ENCODE measurements around the gene RFX1. TPM values are rescaled to one million over a fixed set of nuclear protein-coding genes. Genes with fewer than 3 reads are reported as not detected.

RFX1 gene
- total RNA-seq, 1 donor from 2014 or later = 1.7 TPM

DNA sequence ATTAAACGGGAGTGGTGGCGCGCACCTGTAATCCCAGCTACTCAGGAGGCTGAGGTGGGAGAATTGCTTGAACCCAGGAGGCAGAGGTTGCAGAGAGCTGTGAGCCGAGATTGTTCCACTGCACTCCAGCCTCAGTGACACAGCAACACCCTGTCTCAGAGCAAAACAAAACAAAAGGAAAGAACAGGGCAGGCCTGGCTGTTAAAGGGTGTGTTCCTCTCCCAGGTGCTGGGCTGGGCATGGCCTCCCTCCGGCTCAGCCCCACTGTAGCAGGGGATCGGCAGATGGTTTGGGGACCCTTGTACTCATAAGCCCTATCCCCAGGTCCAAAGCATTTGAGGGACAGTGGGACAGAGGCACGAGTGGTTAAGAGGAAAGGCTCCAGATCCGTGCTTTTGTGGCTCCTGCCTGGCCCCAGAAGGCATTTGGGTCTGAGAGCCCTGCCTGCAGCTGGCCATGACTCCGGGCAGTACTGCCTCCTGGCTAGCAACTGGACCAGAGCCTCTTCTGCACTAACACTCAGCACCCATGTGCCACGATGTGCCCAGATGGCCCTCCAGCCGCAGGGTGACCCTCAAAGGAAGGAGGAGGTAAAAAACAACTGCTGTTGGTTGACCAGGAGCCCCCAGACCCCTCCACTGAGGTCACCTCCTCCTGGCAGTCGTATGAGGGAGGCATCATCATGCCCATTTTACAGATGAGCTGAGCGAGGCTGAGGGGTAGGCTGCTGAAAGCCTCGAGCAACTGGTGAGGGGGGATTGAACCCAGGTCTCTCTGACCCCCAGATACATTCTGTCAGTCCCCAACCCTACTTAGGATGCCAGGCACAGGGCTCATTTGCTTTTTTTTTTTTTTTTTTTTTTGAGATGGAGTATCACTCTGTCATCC lies 10.0 kb downstream of the RFX1 start:
- no peak for DNase-seq

DNA sequence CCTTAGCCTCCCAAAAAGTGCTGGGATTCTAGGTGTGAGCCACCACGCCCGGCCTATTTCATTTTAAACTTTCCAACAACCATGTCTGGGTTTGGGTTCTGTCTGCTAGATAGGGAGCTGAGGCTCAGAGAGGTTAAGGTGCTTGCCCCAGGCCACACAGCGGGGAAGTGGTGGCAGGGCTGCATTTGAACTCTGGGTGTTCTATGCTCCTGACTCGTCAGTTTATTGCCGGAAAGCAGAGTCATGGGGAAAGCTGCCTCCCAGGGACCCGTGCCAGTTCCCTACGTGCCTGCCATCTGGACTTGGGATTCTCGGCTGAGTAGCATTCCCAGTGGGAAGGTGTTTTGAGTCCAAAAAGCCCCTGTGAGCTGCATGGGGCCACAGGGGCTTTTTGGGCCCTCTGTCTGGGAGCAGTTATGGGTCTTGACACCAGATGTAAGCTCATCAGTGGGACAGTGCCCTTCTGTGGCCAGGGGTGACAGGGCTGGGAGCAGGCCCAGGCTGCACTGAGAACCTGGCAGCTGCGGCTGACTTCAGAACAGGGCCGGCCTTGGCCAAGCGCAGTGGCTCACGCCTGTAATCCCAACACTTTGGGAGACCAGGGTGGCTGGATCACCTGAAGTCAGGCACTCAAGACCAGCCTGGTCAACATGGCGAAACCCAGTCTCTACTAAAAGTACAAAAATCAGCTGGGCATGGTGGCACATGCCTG lies 10.9 kb downstream of the RFX1 start:
- DNase-seq = peak; percentile 35

DNA sequence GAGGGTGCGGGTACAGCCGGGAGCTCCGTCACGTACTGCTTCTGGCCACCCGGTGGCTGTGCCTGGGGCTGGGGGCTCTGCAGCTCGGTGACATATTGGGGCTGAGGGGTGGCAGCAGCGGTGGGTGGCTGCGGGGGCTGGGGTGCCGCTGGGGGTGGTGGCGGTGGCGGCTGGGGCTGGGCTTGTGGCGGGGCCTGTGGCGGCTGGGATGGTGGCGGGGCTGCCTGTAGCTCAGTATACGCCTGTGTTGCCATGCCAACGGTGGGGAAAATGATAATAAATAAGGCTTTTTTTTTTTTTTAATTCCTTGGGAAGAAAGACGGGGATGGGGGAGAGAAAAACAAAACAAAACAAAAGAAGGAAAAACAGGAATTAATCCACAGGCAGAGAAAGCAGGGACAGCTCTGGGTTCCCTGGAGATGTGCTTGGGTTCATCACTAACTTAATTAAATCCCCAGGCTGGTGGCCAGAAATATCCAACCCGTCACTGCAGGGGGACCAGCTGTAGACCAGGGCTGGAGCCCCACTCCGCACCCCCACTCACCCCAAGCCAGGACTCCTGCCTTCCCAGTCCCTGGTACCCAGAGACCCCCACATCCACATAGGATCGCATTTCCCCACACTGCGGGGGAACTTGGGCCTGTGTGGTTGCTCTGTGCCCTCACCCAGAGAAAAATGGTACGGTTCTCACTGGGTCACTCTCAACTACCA lies 12.4 kb downstream of the RFX1 start:
- no peak for DNase-seq

DNA sequence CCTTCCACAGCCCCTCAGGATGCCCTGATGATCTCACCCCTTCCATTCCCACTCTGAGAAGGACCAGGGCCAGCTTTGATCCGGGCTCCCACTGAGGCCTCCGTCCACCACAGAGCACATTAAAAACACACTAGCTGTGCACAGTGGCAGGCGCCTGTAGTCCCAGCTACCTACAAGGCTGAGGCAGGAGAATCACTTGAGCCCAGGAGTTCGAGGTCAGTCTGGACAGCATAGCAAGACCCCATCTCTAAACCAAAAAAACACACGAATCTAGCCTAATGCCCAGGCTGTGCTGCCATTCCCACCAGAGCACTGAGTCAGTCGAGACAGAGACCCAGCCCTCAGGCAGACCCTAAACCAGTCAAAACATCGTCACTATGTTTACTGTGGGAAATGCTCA lies 14.1 kb downstream of the RFX1 start:
- DNase-seq = no peak

DNA sequence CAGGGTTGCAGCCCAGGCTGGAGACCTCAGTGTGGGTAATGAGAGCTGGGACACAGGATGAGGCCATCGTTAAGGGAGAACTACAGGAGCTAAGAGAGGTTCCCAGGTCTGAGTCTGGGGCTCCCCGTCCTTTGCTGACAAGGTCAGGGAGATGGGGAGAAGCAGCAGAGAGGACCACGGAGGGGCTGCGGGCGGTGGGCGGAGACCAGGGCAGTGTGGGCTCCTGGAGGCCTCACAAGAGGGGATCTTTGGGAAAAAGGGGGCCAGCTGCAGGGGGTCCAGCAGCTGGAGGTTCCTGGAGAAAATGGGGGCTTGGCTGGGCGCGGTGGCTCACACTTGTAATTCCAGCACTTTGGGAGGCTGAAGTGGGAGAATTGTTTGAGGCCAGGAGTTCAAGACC lies 16.0 kb downstream of the RFX1 start:
- DNase-seq = no peak

DNA sequence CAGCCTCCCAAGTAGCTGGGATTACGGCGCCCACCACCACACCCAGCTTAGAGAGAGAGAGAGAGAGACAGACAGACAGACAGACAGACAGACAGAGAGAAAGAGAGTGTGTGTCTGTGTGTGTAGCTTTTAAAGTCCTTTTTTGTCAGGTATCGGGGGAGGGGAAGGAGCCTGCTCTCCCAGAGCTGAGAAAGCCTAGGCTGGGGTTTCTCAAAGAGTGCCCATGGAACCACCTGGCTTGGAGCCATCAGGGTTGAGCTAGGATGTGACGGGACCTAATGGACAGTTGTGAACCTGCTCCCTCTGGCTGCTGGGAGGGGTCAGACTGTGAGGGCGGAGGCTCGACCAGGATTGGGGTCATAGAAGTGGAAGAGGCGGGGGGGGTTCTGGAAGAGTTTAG lies 16.6 kb downstream of the RFX1 start:
- no peak for DNase-seq

DNA sequence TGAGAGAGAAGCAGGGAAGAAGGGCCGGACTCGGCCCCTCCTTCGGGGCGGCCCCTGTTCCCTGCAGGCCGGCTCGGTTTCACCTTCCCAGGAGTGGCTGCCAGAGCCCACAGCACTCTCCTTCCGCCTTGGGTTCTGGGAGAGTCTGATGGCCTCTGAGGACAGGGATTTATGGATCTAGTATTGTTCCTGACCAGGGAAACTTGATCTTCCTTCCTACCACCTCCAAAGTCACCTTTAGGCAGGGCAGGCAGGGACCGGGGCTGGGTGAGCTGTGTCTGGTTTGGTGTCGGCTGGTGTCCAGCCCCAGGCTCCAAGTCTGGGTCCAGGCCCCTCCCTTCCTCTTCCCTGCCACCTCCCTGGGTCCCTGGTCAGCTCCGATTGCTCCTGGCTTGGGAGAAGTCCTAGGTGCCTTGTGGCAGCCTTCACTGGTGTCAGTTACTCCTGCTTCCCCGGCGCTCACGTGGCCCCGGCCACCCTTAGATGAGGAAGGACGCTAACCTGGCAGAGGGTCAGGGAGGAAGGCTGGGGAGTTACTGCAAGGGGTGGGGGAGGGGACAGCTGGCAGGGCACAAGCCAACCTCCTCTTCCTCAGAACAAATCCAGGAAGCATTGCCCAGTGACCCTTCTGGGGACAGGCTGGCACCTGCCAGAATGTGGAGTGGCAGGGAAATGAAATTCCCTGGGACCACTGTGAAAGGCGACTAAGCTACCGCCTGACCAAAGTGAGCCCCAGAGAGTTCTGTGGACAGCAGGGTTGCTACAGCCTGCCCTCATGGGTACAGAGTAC lies 18.8 kb downstream of the RFX1 start:
- DNase-seq = no peak

DNA sequence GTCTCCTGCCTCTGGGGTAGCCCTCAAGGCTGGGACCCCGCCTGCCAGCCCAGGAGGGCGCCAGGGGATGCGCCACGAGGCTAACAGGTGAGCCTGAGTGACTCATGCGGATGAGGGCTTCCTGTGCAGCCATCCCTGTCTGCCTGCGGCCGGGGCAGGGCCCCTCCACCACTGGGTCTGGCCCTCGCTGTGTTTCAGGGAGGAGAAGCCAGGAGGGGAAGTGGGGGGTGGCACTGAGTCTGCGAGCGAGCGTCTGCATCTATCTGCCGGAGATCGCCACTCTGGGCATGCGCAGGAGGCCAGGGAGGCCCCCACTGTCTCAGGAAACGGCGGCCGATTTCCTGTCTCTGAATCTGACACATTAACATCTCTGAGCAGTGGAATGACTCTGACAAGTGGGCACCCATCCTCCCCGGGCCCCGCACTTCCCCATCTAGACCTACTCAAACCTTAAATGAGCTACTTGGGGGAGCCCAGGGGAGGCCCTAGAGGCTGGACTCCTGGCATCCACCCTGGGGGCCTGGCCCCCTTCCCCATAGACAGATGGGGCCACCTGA lies 19.7 kb downstream of the RFX1 start:
- peak; percentile 55 for DNase-seq

DNA sequence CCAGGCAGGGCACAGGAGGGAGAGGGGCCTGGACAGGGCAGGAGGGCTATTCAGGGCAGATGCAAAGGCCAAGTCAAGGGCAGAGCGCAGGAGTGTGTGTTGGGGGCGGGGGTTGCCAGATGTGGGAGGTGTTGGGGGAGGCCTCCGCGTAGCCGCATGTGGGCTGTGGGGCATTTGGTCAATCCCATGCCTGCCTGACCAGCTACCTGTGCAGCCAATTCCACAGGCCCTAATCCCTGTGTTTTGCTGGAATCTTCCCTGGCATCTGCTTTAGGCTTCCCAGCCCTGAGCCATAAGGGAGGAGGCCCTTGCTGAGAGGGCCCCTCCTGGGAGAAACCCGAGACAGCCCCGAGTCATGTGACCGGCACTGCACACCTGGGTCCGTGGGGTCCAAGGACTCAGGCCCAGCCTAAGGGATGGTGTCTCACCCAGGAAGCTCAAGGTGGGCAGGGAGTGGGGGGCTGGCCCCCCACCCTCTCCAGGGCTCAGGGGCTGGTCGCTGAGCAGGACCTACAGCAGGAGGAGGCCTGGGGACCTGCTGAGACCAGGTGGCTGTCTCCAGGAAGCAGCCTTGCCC lies 20.3 kb downstream of the RFX1 start:
- DNase-seq = no peak

DNA sequence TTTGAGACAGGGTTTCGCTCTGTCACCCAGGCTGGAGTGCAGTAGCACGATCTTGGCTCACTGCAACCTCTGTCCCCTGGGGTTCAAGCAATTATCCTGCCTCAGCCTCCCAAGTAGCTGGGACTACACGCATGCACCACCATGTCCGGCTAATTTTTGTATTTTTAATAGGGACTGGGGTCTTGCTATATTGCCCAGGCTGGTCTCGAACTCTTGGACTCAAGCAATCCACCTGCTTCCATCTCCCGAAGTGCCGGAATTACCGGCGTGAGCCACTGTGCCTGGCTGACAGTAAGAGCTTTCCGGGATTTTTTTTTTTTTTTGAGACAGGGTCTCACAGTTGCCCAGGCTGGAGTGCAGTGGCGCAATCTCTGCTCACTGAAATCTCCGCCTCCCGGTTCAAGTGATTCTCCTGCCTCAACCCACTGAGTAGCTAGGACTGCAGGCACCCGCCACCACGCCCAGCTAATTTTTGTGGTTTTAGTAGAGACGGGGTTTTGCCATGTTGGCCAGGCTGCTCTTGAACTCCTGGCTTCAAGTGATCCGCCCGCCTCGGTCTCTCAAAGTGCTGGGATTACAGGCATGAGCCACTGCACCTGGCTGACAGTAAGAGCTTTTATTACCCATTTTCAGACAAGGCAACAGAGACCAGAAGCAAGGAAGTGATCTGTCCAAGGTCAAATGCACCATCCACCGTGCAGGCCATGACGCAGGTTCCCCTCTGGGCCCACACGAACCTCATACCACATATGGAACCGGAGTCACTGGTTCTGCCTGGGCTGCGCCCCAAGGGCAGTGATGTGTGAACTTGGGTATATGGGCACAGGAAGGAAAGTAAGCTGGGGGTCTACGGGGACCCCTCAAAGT lies 21.0 kb downstream of the RFX1 start:
- DNase-seq = no peak

DNA sequence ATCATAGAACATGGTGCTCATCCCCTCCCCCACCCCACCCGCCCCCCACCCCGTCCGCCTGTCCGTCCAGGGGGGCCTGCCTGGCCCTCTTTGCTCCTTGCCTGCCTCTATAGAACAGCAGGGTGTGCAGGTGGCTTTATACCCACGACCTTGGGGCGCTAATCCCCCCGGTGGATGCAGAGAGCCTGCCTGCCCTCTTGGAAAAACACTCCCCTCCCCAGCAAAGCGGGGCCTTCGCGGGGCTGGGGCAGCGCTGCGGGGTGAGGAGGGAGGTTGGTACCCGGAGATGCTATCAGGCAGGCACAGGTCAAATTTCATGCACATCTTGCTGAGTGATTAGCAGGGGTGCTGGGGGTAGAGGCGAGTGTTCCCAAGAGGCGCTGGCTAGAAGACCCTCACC lies 21.9 kb downstream of the RFX1 start:
- DNase-seq = no peak

DNA sequence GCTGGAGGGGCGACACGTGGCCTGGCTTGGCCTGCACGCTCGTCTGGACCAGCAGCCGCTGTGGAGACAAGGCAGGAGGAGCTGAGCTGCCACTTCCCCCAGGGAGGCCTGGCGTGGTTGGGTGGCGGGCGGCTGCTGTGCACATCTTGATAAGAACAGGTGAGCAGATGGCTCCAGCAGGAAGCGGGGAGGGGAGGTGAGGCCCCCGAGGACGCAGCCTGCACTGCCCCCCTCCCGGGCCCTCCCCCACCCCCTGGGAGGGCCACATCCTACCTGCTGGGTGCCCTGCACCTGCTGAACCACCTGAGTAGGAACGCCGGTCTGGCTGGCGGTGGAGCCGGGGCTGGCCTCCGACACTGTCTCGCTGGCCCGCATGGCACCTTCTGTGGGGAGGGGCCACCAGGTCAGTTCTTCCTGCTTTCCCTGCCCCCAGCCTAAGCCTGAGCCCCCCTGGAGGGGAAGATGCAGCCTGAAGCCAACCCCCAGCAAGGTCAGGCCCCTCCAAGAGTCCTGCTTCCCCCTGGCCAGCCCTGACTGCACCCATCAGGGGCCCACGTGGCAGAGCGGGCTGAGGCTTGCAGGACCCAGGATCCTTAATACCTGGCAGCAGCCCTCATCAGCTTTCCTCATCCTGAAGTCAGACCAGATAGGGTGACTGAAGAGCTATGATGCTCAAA lies 22.8 kb downstream of the RFX1 start:
- no peak for DNase-seq

DNA sequence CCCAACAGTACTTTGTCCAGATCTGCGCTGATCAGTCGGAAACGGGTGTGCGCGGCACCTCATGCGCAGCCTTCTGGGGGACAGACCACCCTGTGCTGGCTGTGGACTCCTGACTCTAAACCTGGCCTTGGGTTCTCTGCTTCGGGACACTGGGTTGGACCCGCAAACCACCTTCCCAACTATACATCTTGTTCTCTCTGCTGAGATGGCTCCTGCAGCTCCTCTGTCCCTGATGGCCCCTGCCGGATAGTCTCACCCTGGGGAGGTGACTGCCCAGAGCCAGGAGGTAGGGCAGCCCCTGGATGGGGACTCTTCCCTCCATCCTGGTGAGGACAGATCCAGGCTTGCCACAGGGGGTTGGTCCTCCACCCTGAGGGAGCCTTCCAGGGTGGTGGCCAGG lies 23.3 kb downstream of the RFX1 start:
- DNase-seq = no peak

DNA sequence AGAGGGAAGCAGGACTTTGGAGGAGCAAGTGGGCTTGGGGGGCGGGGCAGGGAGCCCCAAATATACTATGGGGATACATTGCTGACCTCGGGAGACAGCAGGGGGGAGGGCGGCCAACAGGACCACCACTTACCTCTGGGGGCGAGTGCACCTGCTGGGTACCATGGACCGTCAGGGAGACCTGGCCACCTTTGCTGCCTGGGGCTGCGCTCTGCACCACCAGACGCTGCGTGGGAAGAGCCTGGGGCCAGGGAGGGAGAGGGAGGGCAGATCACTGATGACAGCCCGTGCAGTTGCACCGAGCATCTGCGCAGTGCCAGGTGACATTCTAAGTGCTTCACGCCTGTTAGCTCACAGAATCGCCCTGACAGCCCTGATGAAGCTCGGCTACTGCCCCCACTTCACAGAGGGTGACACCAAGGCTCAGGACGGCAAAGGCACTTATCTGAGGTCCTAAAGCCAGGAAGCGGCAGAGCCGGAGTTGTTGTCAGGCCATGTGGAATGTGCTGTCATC lies 24.1 kb downstream of the RFX1 start:
- no peak for DNase-seq

DNA sequence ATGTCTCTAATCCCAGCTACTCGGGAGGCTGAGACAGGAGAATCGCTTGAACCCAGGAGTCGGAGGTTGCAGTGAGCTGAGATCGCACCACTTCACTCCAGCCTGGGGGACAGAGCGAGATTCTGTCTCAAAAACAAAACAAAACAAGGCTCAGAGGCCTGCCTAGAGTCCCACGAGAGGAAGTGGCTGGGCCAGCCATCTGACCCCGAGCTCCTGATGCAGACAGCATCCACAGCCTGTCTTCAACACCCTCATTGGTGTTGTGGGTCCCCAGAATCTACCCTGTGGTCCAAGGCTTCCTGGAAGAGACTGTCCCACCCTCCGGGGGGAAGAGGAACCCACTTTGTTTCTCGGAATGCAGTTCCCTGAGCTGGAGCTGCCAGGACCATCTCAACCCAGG lies 24.7 kb downstream of the RFX1 start:
- no peak for DNase-seq

DNA sequence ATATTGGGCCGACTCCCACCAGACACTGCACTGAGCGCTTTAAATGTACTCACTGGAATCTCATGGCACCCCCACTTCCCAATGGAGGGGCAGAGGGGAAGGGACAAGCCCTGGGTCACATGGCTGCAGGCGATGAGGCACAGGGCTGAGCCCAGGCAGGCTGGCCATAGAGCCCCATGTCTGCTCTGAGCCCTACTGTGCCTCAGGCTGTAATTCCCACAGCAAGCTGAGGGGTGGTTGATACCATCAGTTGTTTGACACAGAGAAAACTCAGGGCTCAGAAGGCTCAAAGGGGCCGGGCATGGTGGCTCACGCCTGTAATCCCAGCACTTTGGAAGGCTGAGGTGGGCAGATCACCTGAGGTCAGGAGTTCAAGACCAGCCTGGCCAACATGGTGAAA lies 25.1 kb downstream of the RFX1 start:
- DNase-seq = no peak

DNA sequence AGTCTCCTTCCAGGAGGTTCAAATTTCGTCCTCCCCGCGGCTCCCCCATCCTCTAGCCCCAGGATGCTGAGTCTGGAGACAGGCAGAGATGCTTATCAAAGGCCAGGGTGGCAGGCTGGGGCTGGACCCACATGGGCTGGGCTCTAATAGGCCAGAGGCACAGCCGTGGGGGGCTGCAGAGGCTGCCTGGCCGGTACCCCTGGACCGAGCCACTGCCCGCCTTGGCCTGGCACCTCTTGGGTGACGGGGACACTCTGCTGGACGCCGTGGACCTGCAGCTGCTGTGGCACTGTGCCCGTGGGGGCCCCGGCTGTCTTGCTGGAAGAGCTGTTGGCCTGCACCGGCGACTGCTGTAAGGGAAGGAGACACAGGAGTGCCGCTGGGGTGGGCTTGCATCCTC lies 25.8 kb downstream of the RFX1 start:
- no peak for DNase-seq

DNA sequence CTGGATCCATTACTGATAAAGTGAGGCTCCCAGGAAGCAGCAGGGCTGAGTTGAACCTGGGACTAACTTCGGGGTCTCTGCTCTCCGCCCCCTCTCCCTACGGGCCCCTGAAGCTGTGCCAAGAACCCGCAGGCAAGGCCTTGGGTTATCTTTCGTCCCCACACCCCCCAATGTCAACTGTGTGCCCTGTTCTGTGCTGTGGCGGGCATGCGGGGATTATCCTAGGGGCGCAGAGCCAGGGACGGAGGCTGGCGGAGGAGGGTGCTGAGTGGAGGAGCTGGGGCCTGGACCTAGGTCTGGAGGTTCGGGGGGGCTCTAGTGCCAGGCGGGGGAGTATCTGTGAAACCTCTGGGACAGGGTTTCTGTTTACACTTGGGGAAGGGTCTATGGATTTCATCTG lies 26.4 kb downstream of the RFX1 start:
- DNase-seq = no peak

DNA sequence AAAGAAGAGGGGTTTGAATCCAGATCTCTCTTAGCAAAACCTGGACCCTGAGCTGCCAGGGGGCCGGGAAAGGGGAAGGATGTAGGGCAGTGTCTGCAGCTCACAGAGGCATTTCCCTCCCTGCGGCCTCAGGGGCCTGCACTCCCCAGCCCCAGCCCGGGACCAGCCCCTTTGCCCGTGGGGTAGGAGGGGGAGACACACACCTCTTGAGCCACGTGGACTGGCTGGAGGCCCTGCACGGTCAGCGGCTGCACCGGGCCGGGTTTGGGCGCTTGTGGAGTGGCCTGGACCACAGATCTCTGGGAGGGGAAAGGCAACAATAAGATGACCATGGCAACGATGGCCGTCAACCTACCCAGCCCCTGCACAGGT lies 26.9 kb downstream of the RFX1 start:
- DNase-seq = no peak

Measured in occipital lobe (tissue), 2 donors.